Erythroblast (primary cell): ENCODE measurements around the gene PDE4D.

Experiments used
- GATA1 ChIP-seq: IDR thresholded peaks from 2 replicates; pipeline ENCODE4 v1.6.1; 2011; ENCODE audit warnings: low read depth, mild to moderate bottlenecking, control low read depth, low read length, moderate library complexity
- POLR2A ChIP-seq: IDR thresholded peaks from 2 replicates; pipeline ENCODE4 v1.6.1; 2011; ENCODE audit warnings: mild to moderate bottlenecking, low read length

DNA sequence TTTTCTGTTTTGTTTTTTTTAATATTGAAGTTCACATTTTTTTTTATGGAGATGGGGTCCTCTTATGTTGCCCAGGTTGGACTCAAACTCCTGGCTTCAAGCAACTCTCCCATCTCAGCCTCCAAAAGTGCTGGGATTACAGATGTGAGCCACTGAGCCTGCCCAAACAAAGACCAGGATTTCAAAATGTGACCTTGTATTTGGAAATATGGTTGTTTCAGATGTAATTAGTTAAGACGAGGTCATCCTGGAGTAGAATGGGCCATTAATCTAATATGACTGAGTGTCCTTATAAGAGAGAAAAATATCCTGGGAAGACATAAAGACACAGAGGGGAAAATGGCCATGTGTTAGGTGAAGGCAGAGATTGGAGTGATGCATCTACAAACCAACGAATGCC is 970.2 kb downstream of the PDE4D start:
- TF ChIP-seq GATA1 (no peak), POLR2A (no peak)
